ENCODE data around the gene METAP1D.
"Not testable (repeated sequence)": the region's sequence is repeated elsewhere in the genome, so short reads cannot be mapped to it uniquely, and the experiment has no call there.

The METAP1D gene

GRCh38 chr2:171999604-172000469 is at the start of gene METAP1D:
TSS of gene METAP1D (plus strand) at chr2:171999953. CDS start at chr2:171999970, 17 bp downstream.
- peak; percentile 76 for DNase-seq

GRCh38 chr2:171952276-171952675 is 47.5 kb upstream of the METAP1D start:
- no peak for DNase-seq

GRCh38 chr2:171952748-171953147 is 47.0 kb upstream of the METAP1D start:
- no peak for DNase-seq

GRCh38 chr2:171956135-171956825 is 43.5 kb upstream of the METAP1D start:
- DNase-seq, result no peak

GRCh38 chr2:171957061-171957460 is 42.7 kb upstream of the METAP1D start:
- DNase-seq, result no peak

- DNase-seq, result no peak
These were observed 41.3 kb upstream of the METAP1D start for GRCh38 chr2:171958475-171958874.

GRCh38 chr2:171959998-171960397 is 39.8 kb upstream of the METAP1D start:
- no peak for DNase-seq

GRCh38 chr2:171960570-171960969 is 39.2 kb upstream of the METAP1D start:
- no peak for DNase-seq

GRCh38 chr2:171963198-171963597 is 36.6 kb upstream of the METAP1D start:
- DNase-seq, result no peak

- DNase-seq, result no peak
These were observed 35.4 kb upstream of the METAP1D start for GRCh38 chr2:171964308-171964707.

GRCh38 chr2:171965238-171965637 is 34.5 kb upstream of the METAP1D start:
- DNase-seq, result no peak

- DNase-seq, result no peak
These were observed 34.1 kb upstream of the METAP1D start for GRCh38 chr2:171965661-171966060.

- DNase-seq, result no peak
These were observed 33.5 kb upstream of the METAP1D start for GRCh38 chr2:171966235-171966634.

GRCh38 chr2:171966688-171967087 is 33.1 kb upstream of the METAP1D start:
- DNase-seq, result no peak

- DNase-seq, result no peak
These were observed 31.2 kb upstream of the METAP1D start for GRCh38 chr2:171968509-171968908.

GRCh38 chr2:171972329-171972982 is 27.3 kb upstream of the METAP1D start:
- no peak for DNase-seq

- no peak for DNase-seq
These were observed 20.6 kb upstream of the METAP1D start for GRCh38 chr2:171979103-171979502.

- not testable (repeated sequence) for DNase-seq
These were observed 15.8 kb upstream of the METAP1D start for GRCh38 chr2:171983924-171984323.

- no peak for DNase-seq
These were observed 14.7 kb upstream of the METAP1D start for GRCh38 chr2:171985076-171985475.

GRCh38 chr2:171986778-171987177 is 13.0 kb upstream of the METAP1D start:
- no peak for DNase-seq

- no peak for DNase-seq
These were observed 8.7 kb upstream of the METAP1D start for GRCh38 chr2:171991027-171991426.

- no peak for DNase-seq
These were observed 4.2 kb upstream of the METAP1D start for GRCh38 chr2:171995586-171995985.

- DNase-seq, result no peak
These were observed 3.7 kb upstream of the METAP1D start for GRCh38 chr2:171996021-171996420.

- DNase-seq, result not testable (repeated sequence)
These were observed 2.7 kb upstream of the METAP1D start for GRCh38 chr2:171997031-171997430.
